GM12878 (cell line): ENCODE results near the gene BHLHE23. TPM values are rescaled to one million over a fixed set of nuclear protein-coding genes. Genes with fewer than 3 reads are reported as not detected.

Experiments
- ATAC-seq: fragments of 200-7000 bp; cut with Tn5 transposase; 3 replicates; pipeline ENCODE4 v1.9.1; 2020; ENCODE audit warnings: mild to moderate bottlenecking, moderate library complexity
- BruUV-seq: library from RNA; stranded (reverse); fragments of 400-500 nt; replicated peaks from 2 replicates; lab custom pipeline; 2021; lab: Mats Ljungman, UMichigan
- CTCF ChIA-PET: fragments of 300-600 bp; sonication (Branson Sonifier 250); formaldehyde crosslinking; extraction: SDS; loops from one replicate; lab custom pipeline; 2021; ENCODE audit warnings: inconsistent platforms; lab: Yijun Ruan, JAX
- POLR2A ChIA-PET: fragments of 350-600 bp; formaldehyde crosslinking; extraction: SDS; loops from one replicate; lab custom pipeline; 2021; ENCODE audit warnings: inconsistent platforms; lab: Charles Lee
- RAD21 ChIA-PET: fragments of 300-600 bp; sonication (Branson Sonifier 250); formaldehyde crosslinking; loops from one replicate; lab custom pipeline; 2023; ENCODE audit warnings: antibody characterized with exemption; ENCODE audit not compliant: unreplicated experiment; lab: Charles Lee
- SMC1A ChIA-PET: fragments of 300-600 bp; sonication (Branson Sonifier 250); formaldehyde crosslinking; loops from one replicate; lab custom pipeline; 2023; ENCODE audit not compliant: unreplicated experiment, uncharacterized antibody; lab: Charles Lee
- DNase-seq: peaks from one replicate; pipeline ENCODE4 v3.0.0-alpha.2; 2011; ENCODE audit warnings: low read depth, low spot score
- FAIRE-seq: peaks from 3 replicates; lab custom pipeline; 2011; peaks lifted over from hg19 to GRCh38; lab: Jason Lieb, UNC
- H2AFZ ChIP-seq: 2 replicates; pipeline ENCODE4 v1.6.0; 2011; ENCODE audit warnings: low read depth, low read length, control low read depth; ENCODE audit not compliant: control insufficient read depth
- H3K27ac ChIP-seq: 2 replicates; pipeline ENCODE4 v1.5.1; 2011; ENCODE audit warnings: control low read depth; ENCODE audit not compliant: control insufficient read depth, insufficient read depth
- H3K27me3 ChIP-seq, 2 experiments: replicated peaks in 1 of 2; 2 replicates each; pipeline versions ENCODE4 v1.6.0 to v1.6.1; 2011; ENCODE audit warnings: low read length in 1 of 2; ENCODE audit not compliant: control insufficient read depth in 2 of 2, insufficient read depth in 2 of 2
- H3K36me3 ChIP-seq, 2 experiments: 2 replicates each; pipeline ENCODE4 v1.5.1; 2011; ENCODE audit warnings: low read length in 1 of 2; ENCODE audit not compliant: control insufficient read depth in 2 of 2, insufficient read depth in 2 of 2
- H3K4me1 ChIP-seq: 2 replicates; pipeline ENCODE4 v1.6.1; 2011; ENCODE audit warnings: mild to moderate bottlenecking, low read length, moderate library complexity, mixed read lengths; ENCODE audit not compliant: control insufficient read depth, insufficient read depth
- H3K4me2 ChIP-seq: 2 replicates; pipeline ENCODE4 v1.6.0; 2011; ENCODE audit warnings: control low read depth; ENCODE audit not compliant: control insufficient read depth, insufficient read depth
- H3K4me3 ChIP-seq: fragments of 200-600 bp; sonication (generic); 2 replicates; pipeline ENCODE4 v1.5.1; 2016
- H3K79me2 ChIP-seq: 2 replicates; pipeline ENCODE4 v1.6.0; 2011; ENCODE audit warnings: low read length; ENCODE audit not compliant: control insufficient read depth, insufficient read depth
- H3K9ac ChIP-seq: 2 replicates; pipeline ENCODE4 v1.8.0; 2011; ENCODE audit warnings: low read length, control low read depth, mixed read lengths; ENCODE audit not compliant: control insufficient read depth, insufficient read depth
- H3K9me3 ChIP-seq: replicated peaks from 3 replicates; pipeline ENCODE4 v1.5.1; 2011; ENCODE audit warnings: mild to moderate bottlenecking, low read length; ENCODE audit not compliant: control insufficient read depth, insufficient read depth
- H4K20me1 ChIP-seq: 2 replicates; pipeline ENCODE4 v1.6.0; 2011; ENCODE audit not compliant: control insufficient read depth, insufficient read depth
- BCL11A ChIP-seq: IDR thresholded peaks from 2 replicates; pipeline ENCODE4 v1.6.1; 2011; ENCODE audit warnings: low read depth, low read length
- CHD1 ChIP-seq: IDR thresholded peaks from 2 replicates; pipeline ENCODE4 v1.6.1; 2012; ENCODE audit warnings: low read depth, low read length, improper control_type of control experiment
- CREB1 ChIP-seq: IDR thresholded peaks from 2 replicates; pipeline ENCODE4 v1.6.1; 2012; ENCODE audit warnings: low read depth, mild to moderate bottlenecking, inconsistent platforms
- CUX1 ChIP-seq: IDR thresholded peaks from 2 replicates; pipeline ENCODE4 v1.6.1; 2012; ENCODE audit warnings: improper control_type of control experiment, low read depth, low read length; ENCODE audit not compliant: insufficient replicate concordance
- EP300 ChIP-seq, 2 experiments: fragments of 150-350 bp in 1 of 2; IDR thresholded peaks; 2 replicates each; pipeline ENCODE4 v1.6.1; 2011 to 2012; ENCODE audit warnings: low read depth in 2 of 2, low read length in 2 of 2, borderline replicate concordance in 1 of 2, improper control_type of control experiment in 1 of 2, inconsistent platforms in 1 of 2; ENCODE audit not compliant: control insufficient read depth in 1 of 2
- FOXK2 ChIP-seq: fragments of 450-650 bp; IDR thresholded peaks from 2 replicates; pipeline ENCODE4 v1.6.1; 2017; ENCODE audit warnings: mild to moderate bottlenecking, moderate library complexity
- JUND ChIP-seq: IDR thresholded peaks from 2 replicates; pipeline ENCODE4 v1.6.1; 2012; ENCODE audit warnings: low read depth, mild to moderate bottlenecking, low read length, improper control_type of control experiment, moderate library complexity
- NBN ChIP-seq: fragments of 450-650 bp; IDR thresholded peaks from 2 replicates; pipeline ENCODE4 v1.6.1; 2016
- NFIC ChIP-seq: IDR thresholded peaks from 2 replicates; pipeline ENCODE4 v1.6.1; 2012; ENCODE audit warnings: low read depth, mild to moderate bottlenecking, inconsistent platforms, low read length, moderate library complexity
- NRF1 ChIP-seq: conservative IDR thresholded peaks from 2 replicates; pipeline ENCODE4 v1.6.1; 2011; ENCODE audit warnings: mild to moderate bottlenecking, low read depth, low read length, improper control_type of control experiment
- PML ChIP-seq: IDR thresholded peaks from 2 replicates; pipeline ENCODE4 v1.6.1; 2012; ENCODE audit warnings: low read length, inconsistent platforms
- POU2F2 ChIP-seq: IDR thresholded peaks from 3 replicates; pipeline ENCODE4 v1.6.1; 2011; ENCODE audit warnings: low read depth, mild to moderate bottlenecking, low read length, borderline replicate concordance
- SMAD1 ChIP-seq: fragments of 450-650 bp; IDR thresholded peaks from 2 replicates; pipeline ENCODE4 v1.6.1; 2018; ENCODE audit warnings: mild to moderate bottlenecking, low read depth; ENCODE audit not compliant: partially characterized antibody
- SREBF2 ChIP-seq: IDR thresholded peaks from 2 replicates; pipeline ENCODE4 v1.6.1; 2012; ENCODE audit warnings: mild to moderate bottlenecking, low read length
- TCF7 ChIP-seq: IDR thresholded peaks from 2 replicates; pipeline ENCODE4 v1.6.1; 2014; ENCODE audit warnings: antibody characterized with exemption, borderline replicate concordance
- WGBS: methylation state at CpG from one replicate; pipeline ENCODE4 v1.1.6; 2016; ENCODE audit warnings: low lambda C conversion rate; ENCODE audit not compliant: insufficient replicate concordance, insufficient coverage; ENCODE audit errors: missing lambda C conversion rate; 5-methylcytosine and 5-hydroxymethylcytosine counted together
- in situ Hi-C: fragments of 300-500 bp; cut with MboI; formaldehyde crosslinking; loops from 9 replicates; pipeline ENCODE4 v1.14.3; 2018; ENCODE audit warnings: mixed read lengths
- intact Hi-C: fragments of 100-400 bp; cut with micrococcal nuclease; formaldehyde crosslinking; loops from one replicate; pipeline ENCODE4 v1.14.2; 2022; ENCODE audit not compliant: unreplicated experiment
- polyA plus RNA-seq, 11 experiments: library from polyadenylated mRNA; depleted of rRNA in 4 of 11; unstranded in 6 of 11; stranded (reverse) in 5 of 11; fragments of >200 nt; fragmentation: Nextera tagmentation in 4 of 11; fragmentation: Illumina TruSeq in 1 of 11; extraction: Ambion mirVana in 4 of 11; extraction: Trizol in 1 of 11; gene quantifications; 1 replicate in 1 of 11; 2 replicates in 10 of 11; pipeline versions ENCODE4 v1.2.1 to v1.2.3, GENCODE V29; 2011 to 2016; ENCODE audit warnings: inconsistent platforms in 2 of 11, missing spikeins in 2 of 11, low read depth in 1 of 11
- total RNA-seq, 4 experiments: library from RNA; depleted of rRNA in 3 of 4; stranded (reverse); fragments of >200 nt in 3 of 4; fragmentation: Illumina TruSeq in 1 of 4; extraction: Trizol in 1 of 4; gene quantifications; 2 replicates each; pipeline versions ENCODE4 v1.2.1 to v1.2.3, GENCODE V29; 2013 to 2021

Gene BHLHE23
- total and polyA plus RNA-seq, 10 of the 15 experiments (the other 5 are each of a cell fraction or from before 2014, with no cell fraction given): 0.28 to 0.33 TPM; not detected in 8

- BruUV-seq: TSS peak; percentile 94
- peaks cover 3% of the 10 kb centered on the region for H3K9me3 ChIP-seq
- ATAC-seq: peak; percentile 60
- no peaks in the 10 kb centered on the region for H4K20me1 ChIP-seq
- peak overlapping the region; percentile 97 for H3K27ac ChIP-seq
- peaks cover 40% of the 10 kb centered on the region for H3K79me2 ChIP-seq
- no peaks in the 10 kb centered on the region for H3K36me3 ChIP-seq
- RAD21 ChIA-PET: interaction anchor here (0.7 to 4.2 kb wide), 18 partner anchors 10 to 1206 kb away, joined by 3 to 30 read pairs (median 5); partner anchors contain the start of genes SLC17A9 and TCFL5
- under 1% methylated on average over 28 of the region's 30 CpGs for WGBS
- FAIRE-seq: peak; percentile 99
- in situ Hi-C loops: loop anchor here (5.0 kb wide), 1 partner anchor 33 kb away; no protein-coding TSS in a partner anchor
- H3K27me3 ChIP-seq: peaks cover 6 to 12% of the 10 kb centered on the region in 2 experiments
- peak overlapping the region; percentile 92 for H3K4me2 ChIP-seq
- peak; percentile 97 for DNase-seq
- CTCF ChIA-PET: interaction anchor here (0.6 to 4.1 kb wide), 16 partner anchors 9 to 171 kb away, joined by 3 to 28 read pairs (median 6); no protein-coding TSS in a partner anchor
- POLR2A ChIA-PET: interaction anchor here (0.6 to 3.1 kb wide), 13 partner anchors 12 to 221 kb away, joined by 3 to 37 read pairs (median 4); no protein-coding TSS in a partner anchor
- peaks cover 31% of the 10 kb centered on the region for H3K4me1 ChIP-seq
- SMC1A ChIA-PET: interaction anchor here (0.8 to 3.4 kb wide), 13 partner anchors 9 to 187 kb away, joined by 3 to 17 read pairs (median 4); no protein-coding TSS in a partner anchor
- intact Hi-C loops: loop anchor here (1.0 to 5.0 kb wide), 5 partner anchors 33 to 188 kb away; no protein-coding TSS in a partner anchor
- H3K4me3 ChIP-seq: peak overlapping the region; percentile 78
- H3K9ac ChIP-seq: peak overlapping the region; percentile 96
- H2AFZ ChIP-seq: no peak overlapping the region
- TF ChIP-seq CREB1 (peak; percentile 87), CUX1 (peak; percentile 97), EP300 (IDR thresholded peaks at IDR 0.05; ENCODE audit: borderline replicate concordance in 1 of 2, control insufficient read depth in 1 of 2, low read depth in 2 of 2, low read length in 2 of 2) (peak; percentile 84 to 96; a peak in 3 of 4 replicates), PML (peak; percentile 89), CHD1 (no peak), FOXK2 (peak; percentile 90), NRF1 (no peak), BCL11A (peak; percentile 97), NFIC (peak; percentile 96), NBN (peak; percentile 95), SMAD1 (peak; percentile 85), SREBF2 (no peak), POU2F2 (peak; percentile 97; the same call in 2 of the 3 replicates), TCF7 (0 out of 2 replicates have a peak, but pooled peaks have one; percentile 70), JUND (peak; percentile 86)
These were observed 3.4 kb upstream of the BHLHE23 start for GRCh38 chr20:63009988-63010769.
